Stimulated activated naive CD8-positive, alpha-beta T cell treated with anti-CD3 and anti-CD28 coated beads, Interleukin-15, amount 100 ng/mL, for 72 hours (primary cell): ENCODE measurements around the gene TUSC2.

Source experiments
- ATAC-seq: fragments of 150-1000 bp; cut with Tn5 transposase; 2 replicates; pipeline ENCODE4 v1.10.0; 2021; ENCODE audit warnings: mild to moderate bottlenecking, moderate library complexity
- DNase-seq, 2 donors: peaks; one replicate each; pipeline ENCODE4 v3.0.0; 2021 to 2022
- H3K27ac Mint-ChIP-seq, 2 donors: one replicate each; pipeline ENCODE4 v1.8.0; 2022; ENCODE audit warnings: mild to moderate bottlenecking in 2 of 2, mixed read lengths in 2 of 2, moderate library complexity in 2 of 2
- H3K27me3 Mint-ChIP-seq: one replicate; pipeline ENCODE4 v1.8.0; 2022; ENCODE audit warnings: mixed read lengths
- H3K4me1 Mint-ChIP-seq: one replicate; pipeline ENCODE4 v1.8.0; 2022; ENCODE audit warnings: mild to moderate bottlenecking, mixed read lengths
- H3K4me3 Mint-ChIP-seq, 2 donors: one replicate each; pipeline ENCODE4 v1.8.0; 2022; ENCODE audit warnings: mild to moderate bottlenecking in 2 of 2, mixed read lengths in 2 of 2, moderate library complexity in 1 of 2
- H3K9me3 Mint-ChIP-seq, 2 donors: one replicate each; pipeline ENCODE4 v1.8.0; 2022; ENCODE audit warnings: mixed read lengths in 2 of 2

TUSC2 gene, protein sequence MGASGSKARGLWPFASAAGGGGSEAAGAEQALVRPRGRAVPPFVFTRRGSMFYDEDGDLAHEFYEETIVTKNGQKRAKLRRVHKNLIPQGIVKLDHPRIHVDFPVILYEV

DNA sequence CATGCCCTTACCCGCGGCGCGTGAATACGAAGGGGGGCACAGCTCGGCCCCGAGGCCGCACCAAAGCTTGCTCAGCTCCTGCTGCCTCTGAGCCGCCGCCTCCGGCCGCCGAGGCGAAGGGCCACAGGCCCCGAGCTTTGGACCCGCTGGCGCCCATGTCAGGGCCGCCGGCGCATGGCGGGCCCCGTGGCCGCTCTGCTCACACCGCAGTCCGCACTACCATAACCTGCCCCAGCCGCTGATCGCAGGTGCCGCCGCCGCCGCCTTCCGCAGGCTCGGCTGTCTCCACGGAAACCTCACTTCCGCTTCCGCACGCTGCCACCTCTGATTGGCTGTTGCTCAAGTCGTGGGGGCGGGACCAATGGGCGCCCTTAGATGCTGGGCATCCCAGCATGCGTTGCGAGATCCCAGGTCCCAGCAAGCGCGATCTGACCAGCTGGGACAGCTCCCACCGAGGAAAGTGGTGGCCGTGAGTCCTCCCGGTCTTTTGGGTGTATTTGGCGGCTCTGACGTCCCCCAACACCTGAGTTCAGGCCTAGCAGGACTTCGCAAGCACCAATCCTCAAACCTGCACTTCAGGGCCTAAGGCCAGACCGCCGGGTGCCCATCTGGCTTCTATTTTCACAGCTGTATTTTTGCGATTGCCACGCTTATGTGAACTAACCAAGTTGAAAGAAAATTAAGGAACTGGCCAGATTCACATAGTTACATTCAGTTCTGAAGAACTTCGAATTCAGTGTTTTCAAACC is at the start of gene TUSC2:
TUSC2 (minus strand) TSS at position 281 of the 749 bp plus-strand sequence; CDS start at position 157, 124 bp downstream.
- H3K4me1 Mint-ChIP-seq = peaks cover 50% of the 10 kb centered on the region
- H3K4me3 Mint-ChIP-seq = peak within 1 kb of the TSS; percentile 87
- no peaks in the 10 kb centered on the region for H3K9me3 Mint-ChIP-seq
- ATAC-seq = peak; percentile 93
- peak within 1 kb of the TSS; percentile 79 to 95 for H3K27ac Mint-ChIP-seq
- no peaks in the 10 kb centered on the region for H3K27me3 Mint-ChIP-seq
- DNase-seq = peak; percentile 89 to 95

- Mint-ChIP-seq H3K9me3 (no peaks in the 10 kb centered on the region), H3K27me3 (no peaks in the 10 kb centered on the region), H3K4me1 (peaks cover 25% of the 10 kb centered on the region), H3K4me3 (no peak overlapping the region), H3K27ac (no peak overlapping the region)
- ATAC-seq (peak; percentile 38), DNase-seq (no peak)
These were observed 47.4 kb upstream of the TUSC2 start for GRCh38 chr3:50375258-50375931.

GRCh38 chr3:50374363-50375257 is 46.6 kb upstream of the TUSC2 start:
- Mint-ChIP-seq H3K27me3 (no peaks in the 10 kb centered on the region), H3K4me1 (peaks cover 25% of the 10 kb centered on the region), H3K4me3 (no peak overlapping the region), H3K27ac (no peak overlapping the region), H3K9me3 (no peaks in the 10 kb centered on the region)
- ATAC-seq = peak; percentile 39
- no peak for DNase-seq

- H3K4me3 Mint-ChIP-seq = no peak overlapping the region
- ATAC-seq = no peak
- peaks cover 33% of the 10 kb centered on the region for H3K4me1 Mint-ChIP-seq
- H3K27me3 Mint-ChIP-seq = no peaks in the 10 kb centered on the region
- DNase-seq = no peak
- no peaks in the 10 kb centered on the region for H3K9me3 Mint-ChIP-seq
- peak overlapping the region; percentile 32 to 58 for H3K27ac Mint-ChIP-seq
These were observed 45.4 kb upstream of the TUSC2 start for GRCh38 chr3:50373146-50374051.

- Mint-ChIP-seq H3K9me3 (no peaks in the 10 kb centered on the region), H3K27me3 (no peaks in the 10 kb centered on the region), H3K4me1 (peaks cover 36% of the 10 kb centered on the region), H3K4me3 (no peak overlapping the region), H3K27ac (peak overlapping the region in 1 of 2 donors; percentile 69)
- ATAC-seq (no peak), DNase-seq (no peak)
These were observed 44.3 kb upstream of the TUSC2 start for GRCh38 chr3:50372349-50372748.

DNA sequence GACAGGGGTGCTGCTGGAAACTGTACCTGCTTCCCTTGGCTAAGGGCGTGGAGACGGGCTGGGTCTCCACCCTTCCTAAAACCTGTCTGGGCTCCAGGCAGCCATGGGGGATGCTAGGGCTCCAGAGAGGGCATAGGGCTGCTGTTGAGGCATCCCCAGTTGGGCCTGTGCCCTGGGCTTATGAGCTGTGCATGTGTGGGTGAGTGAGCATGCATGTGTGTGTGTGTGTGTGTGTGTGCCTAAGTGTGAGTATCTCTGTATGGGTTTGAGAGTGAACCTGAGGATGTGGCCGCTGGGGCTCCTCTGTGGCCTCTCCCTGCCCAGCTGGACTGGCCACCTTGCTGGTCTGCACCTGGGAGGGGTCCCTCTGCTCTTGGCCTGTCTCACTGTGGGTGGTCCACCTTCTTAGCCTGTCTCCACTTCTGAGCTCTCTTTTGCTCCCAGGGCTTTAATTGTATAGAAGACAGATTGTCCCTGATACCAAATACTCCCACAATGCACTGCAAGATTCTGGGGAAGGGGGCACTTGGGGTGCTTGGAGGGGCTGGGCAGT is 43.2 kb upstream of the TUSC2 start:
- no peak overlapping the region for H3K4me3 Mint-ChIP-seq
- DNase-seq = no peak
- no peaks in the 10 kb centered on the region for H3K27me3 Mint-ChIP-seq
- ATAC-seq = no peak
- peaks cover 42% of the 10 kb centered on the region for H3K4me1 Mint-ChIP-seq
- H3K27ac Mint-ChIP-seq = no peak overlapping the region
- no peaks in the 10 kb centered on the region for H3K9me3 Mint-ChIP-seq

GRCh38 chr3:50370594-50370993 is 42.6 kb upstream of the TUSC2 start:
- no peak overlapping the region for H3K4me3 Mint-ChIP-seq
- DNase-seq (no peak), ATAC-seq (no peak)
- peaks cover 48% of the 10 kb centered on the region for H3K4me1 Mint-ChIP-seq
- H3K27me3 Mint-ChIP-seq = no peaks in the 10 kb centered on the region
- H3K27ac Mint-ChIP-seq = no peak overlapping the region
- no peaks in the 10 kb centered on the region for H3K9me3 Mint-ChIP-seq

- H3K27me3 Mint-ChIP-seq = no peaks in the 10 kb centered on the region
These were observed 41.1 kb upstream of the TUSC2 start for GRCh38 chr3:50369012-50369670.

GRCh38 chr3:50365842-50366220 is 37.8 kb upstream of the TUSC2 start:
- H3K4me1 Mint-ChIP-seq = peaks cover 38% of the 10 kb centered on the region

More at GRCh38 chr3:50369012-50369670, 41.1 kb upstream of the TUSC2 start:
- Mint-ChIP-seq H3K4me3 (no peak overlapping the region), H3K9me3 (no peaks in the 10 kb centered on the region), H3K4me1 (peaks cover 59% of the 10 kb centered on the region), H3K27ac (peak overlapping the region in 1 of 2 donors; percentile 57)
- ATAC-seq (no peak), DNase-seq (no peak)

GRCh38 chr3:50365080-50365841 is 37.2 kb upstream of the TUSC2 start:
- Mint-ChIP-seq H3K27ac (peak overlapping the region; percentile 74 to 94), H3K27me3 (no peaks in the 10 kb centered on the region), H3K4me3 (peak overlapping the region; percentile 85 to 90), H3K4me1 (peaks cover 38% of the 10 kb centered on the region), H3K9me3 (no peaks in the 10 kb centered on the region)
- peak; percentile 88 to 92 for DNase-seq
- ATAC-seq = peak; percentile 95

More at GRCh38 chr3:50365842-50366220, 37.8 kb upstream of the TUSC2 start:
- Mint-ChIP-seq H3K9me3 (no peaks in the 10 kb centered on the region), H3K27me3 (no peaks in the 10 kb centered on the region), H3K4me3 (peak overlapping the region; percentile 85 to 90), H3K27ac (peak overlapping the region; percentile 74 to 94)
- no peak for ATAC-seq
- DNase-seq = no peak

- peak overlapping the region; percentile 85 to 90 for H3K4me3 Mint-ChIP-seq
- no peak for DNase-seq
- H3K4me1 Mint-ChIP-seq = peaks cover 44% of the 10 kb centered on the region
- H3K9me3 Mint-ChIP-seq = no peaks in the 10 kb centered on the region
- no peak overlapping the region for H3K27ac Mint-ChIP-seq
- peak; percentile 35 for ATAC-seq
- H3K27me3 Mint-ChIP-seq = no peaks in the 10 kb centered on the region
These were observed 36.6 kb upstream of the TUSC2 start for GRCh38 chr3:50364573-50365079.

DNA sequence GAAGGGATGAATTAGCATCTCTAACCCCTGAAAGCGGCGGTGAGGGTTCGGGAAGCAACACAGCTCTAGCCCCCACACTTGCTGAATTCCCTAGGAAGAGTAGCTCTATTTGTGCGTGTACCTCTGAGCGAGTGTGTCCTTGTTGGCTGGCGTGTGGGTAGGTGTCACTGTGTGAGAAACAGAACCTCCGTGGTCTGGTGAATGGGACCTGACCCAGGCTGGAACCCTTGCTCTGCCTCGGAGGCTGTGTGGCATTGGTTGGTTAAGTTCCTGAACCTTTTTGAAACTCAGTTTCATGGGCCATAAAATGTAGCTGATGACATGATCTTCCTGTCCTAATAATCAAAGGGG is 31.7 kb upstream of the TUSC2 start:
- Mint-ChIP-seq H3K4me3 (peak overlapping the region; percentile 97 to 99), H3K27ac (peak overlapping the region; percentile 98 to 99), H3K27me3 (no peaks in the 10 kb centered on the region), H3K4me1 (peaks cover 62% of the 10 kb centered on the region), H3K9me3 (no peaks in the 10 kb centered on the region)
- no peak for DNase-seq
- ATAC-seq = peak; percentile 32
